NCI-H2171 (cell line): ENCODE data around the gene ZNF808.
A peak's percentile ranks its signal among the peaks of the same experiment; 100 is the strongest.
"Not testable (repeated sequence)": the region's sequence is repeated elsewhere in the genome, so short reads cannot be mapped to it uniquely, and the experiment has no call there.

Experiments
- DNase-seq: peaks from one replicate; lab custom pipeline; 2025; lab: John Stamatoyannopoulos, UW

ZNF808 gene

DNA sequence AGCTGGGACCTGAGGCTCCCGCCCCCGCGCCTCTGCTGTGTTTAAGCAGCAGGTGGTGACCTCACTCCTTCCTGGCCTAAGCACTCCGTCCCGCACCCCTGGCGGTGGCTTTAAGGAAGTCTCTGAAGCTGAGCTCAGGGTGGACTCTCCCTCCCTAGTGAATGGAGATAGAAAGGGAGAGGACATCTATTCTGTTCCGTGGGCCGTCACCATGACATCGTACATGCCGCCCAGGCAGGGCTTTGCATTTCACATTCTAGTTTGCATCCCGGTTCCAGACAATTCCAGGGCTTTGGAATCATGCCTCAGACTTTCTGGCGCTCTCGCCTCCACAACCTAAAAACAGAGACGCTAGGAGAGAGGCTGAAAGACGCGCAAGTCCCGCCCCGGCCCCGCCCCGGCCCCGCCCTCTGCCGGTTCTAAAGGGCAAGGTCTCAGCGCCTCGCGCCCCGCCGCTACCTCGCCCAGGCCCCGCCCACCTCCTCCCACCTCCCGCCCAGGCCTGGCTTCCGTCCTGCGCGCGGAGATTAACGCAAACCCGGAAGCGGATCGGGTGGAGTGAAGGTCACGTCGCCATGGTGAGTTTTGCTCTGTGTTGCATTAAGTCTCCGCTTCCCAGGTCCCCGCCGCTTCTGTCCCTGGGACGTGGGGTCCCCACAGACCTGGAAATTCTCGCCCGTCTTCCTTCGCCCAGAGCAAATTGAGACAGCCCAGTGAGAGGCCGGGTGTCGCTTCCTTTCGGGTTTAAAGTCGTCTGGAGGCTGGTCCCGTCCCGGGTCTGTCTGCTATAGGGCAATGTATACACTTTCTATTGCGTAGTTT, at the start of gene ZNF808:
ZNF808 (plus strand) TSS at position 535 of the 822 bp plus-strand sequence. CDS start 15,617 bp downstream, outside the sequence.
- DNase-seq: peak; percentile 86

DNA sequence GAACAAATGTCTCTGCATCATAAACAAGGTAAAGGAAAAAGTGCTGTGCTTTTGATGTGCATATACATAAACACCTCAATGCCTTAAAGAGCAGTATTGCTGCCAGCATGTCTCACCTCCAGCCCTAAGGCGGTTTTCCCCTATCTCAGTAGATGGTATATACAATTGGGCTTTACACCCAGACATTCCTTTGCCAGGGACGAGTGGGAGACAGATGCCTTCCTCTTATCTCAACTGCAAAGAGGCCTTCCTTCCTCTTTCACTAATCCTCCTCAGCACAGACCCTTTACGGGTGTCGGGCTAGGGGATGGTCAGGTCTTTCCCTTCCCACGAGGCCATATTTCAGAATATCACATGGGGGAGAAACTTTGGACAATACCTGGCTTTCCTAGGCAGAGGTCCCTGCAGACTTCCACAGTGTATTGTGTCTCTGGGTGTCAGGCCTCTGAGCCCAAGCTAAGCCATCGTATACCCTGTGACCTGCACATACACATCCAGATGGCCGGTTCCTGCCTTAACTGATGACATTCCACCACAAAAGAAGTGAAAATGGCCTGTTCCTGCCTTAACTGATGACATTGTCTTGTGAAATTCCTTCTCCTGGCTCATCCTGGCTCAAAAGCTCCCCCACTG, 43.2 kb upstream of the ZNF808 start:
- not testable (repeated sequence) for DNase-seq

DNA sequence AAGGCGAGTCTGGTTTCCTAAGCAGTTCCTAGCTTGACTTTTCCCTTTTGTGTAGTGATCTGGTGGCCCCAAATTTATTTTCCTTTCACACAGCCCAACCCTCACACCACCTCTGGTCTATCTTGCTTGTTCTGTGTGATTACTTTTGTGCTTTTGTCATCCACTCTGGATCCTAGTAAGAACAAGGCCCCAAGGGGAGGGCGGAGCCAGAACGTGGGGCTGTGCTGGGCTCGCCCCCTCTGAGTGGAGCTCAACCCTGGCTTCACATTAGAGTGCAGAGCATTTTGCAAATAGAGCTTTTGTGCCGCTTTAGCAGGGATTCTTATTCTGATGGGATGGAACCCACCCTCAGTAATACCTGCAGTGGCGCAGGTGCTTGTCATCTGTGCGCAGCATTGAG, 42.4 kb upstream of the ZNF808 start:
- DNase-seq: not testable (repeated sequence)

DNA sequence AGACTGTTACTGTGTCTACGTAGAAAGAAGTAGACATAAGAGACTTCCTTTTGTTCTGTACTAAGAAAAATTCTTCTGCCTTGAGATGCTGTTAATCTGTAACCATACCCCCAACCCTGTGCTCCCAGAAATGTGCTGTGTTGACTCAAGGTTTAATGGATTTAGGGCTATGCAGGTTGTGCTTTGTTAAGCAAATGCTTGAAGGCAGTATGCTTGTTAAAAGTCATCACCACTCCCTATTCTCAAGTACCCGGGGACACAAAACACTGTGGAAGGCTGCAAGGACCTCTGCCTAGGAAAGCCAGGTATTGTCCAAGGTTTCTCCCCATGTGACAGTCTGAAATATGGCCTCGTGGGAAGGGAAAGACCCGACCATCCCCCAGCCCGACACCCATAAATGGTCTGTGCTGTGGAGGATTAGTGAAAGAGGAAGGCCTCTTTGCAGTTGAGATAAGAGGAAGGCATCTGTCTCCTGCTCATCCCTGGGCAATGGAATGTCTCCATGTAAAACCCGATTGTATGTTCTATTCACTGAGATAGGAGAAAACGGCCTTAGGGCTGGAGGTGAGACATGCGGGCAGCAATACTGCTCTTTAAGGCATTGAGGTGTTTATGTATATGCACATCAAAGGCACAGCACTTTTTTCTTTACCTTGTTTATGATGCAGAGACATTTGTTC, 41.8 kb upstream of the ZNF808 start:
- not testable (repeated sequence) for DNase-seq

DNA sequence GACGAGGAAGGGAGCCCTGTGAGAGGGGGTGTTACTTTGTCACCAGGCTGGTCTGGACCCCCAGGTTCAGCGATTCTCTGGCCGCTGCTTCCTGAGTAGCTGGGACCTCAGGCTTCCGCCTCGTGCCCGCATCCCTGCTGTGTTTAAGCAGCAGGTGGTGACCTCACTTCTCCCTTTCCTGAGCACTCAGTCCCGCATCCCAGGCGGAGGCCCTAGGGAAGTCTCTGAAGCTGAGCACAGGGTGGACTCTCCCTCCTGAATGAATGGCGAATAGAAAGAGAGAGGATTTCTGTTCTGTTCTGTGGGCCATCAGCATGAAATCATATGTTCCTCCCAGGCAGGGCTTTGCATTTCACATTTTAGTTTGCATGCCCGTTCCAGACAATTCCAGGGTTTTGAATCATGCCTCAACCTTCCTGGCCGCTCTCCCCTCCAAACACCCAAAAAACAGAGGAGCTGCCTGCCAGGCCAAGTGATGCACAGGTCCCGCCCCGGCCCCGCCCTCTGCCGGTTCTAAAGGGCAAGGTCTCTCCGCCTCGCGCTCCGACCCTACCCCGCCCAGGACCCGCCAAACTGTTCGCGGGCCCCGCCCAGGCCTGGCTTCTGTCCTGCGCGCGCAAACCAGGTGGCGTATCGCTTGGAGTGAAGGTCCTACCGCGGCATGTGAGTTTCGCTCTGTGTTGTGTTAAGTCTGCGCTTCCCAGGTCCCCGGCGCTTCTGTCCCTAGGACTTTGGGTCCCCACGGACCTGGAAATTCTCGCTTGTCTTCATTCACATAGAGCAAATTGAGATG, 35.1 kb upstream of the ZNF808 start:
- no peak for DNase-seq

DNA sequence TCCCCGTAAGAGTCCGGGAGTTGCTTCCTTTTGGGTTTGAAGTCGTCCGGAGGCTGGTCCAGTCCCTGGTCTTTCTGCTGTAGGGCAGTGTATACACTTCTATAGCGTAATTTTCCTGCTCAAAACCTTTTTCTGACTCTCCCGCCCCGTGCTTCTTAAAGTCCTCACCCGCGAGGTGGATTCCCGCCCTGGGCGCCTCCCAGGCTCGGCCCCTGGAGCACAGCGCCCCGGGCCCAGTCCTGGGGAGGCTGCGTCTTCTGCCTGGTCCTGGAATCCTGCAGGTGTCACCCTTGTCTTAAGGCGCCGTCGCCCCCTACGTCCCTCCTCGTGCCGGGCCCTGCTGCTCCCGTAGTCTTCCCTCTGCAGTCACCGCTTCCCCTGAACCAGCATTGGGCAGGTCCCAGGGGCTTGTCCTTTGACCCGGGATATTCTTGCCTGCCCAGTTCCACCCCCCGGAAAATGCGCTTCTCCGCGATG, 34.4 kb upstream of the ZNF808 start:
- no peak for DNase-seq

DNA sequence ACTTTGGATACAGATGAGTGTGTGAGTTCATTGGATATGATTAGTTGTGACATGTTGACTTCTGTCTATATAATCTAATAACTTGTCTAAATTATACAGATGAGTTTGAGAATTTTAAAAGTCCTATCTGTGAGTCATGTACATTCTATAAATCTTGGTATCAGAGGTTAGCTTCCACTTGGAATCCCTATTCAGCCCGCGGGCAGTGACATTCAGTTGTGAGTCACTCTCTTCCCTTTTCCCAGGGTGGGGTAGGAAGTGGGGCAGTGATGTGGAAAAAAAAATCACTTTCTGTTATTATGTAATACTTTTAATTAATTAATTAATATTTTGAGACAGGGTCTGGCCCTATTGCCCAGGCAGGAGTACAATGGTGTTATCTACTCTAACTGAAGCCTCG, 33.0 kb upstream of the ZNF808 start:
- DNase-seq: no peak

DNA sequence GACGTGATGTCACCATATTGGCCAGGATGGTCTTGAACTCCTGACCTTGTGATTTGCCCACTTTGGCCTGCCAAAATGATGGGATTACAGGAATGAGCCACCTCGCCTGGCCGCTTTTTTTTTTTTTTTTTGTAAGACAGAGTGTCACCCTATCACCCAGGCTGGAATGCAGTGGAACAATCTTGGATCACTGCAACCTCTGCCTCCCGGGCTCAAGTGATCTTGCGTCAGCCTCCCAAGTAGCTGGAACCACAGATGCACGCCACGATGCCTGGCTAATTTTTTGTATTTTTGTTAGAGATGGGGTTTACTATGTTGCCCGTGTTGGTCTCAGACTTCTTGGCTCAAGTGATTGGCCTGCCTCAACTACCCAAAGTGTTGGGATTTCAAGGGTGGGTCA, 28.9 kb upstream of the ZNF808 start:
- DNase-seq: no peak

DNA sequence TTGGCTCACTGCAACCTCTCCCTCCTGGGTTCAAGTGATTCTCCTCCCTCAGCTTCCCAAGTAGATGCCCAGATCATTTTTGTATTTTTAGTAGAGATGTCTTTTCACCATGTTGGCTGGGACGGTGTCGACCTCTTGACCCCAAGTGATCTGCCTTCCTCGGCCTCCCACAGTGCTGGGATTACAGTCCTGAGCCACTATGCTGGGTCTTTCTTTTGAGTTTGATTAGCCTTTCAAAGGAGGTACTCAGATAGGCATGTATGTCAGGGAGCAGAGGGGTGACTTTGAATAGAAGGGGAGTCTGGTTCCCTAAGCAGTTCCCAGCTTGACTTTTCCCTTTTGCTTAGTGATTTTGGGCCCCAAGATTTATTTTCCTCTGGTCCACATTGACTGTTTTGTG, 27.0 kb upstream of the ZNF808 start:
- not testable (repeated sequence) for DNase-seq

DNA sequence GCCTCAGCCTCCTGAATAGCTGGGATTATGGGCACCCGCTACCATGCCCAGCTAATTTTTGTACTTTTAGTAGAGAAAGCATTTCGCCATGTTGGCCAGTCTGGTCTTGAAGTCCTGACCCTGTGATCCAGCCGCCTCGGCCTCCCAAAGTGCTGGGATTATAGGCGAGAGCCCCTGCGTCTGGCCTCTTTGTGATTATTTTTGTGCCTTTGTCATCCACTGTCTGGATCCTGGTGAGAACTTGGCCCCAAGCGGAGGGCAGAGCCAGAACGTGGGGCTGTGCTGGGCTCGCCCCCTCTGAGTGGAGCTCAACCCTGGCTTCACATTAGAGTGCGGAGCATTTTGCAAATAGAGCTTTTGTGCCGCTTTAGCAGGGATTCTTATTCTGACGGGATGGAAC, 26.5 kb upstream of the ZNF808 start:
- not testable (repeated sequence) for DNase-seq

DNA sequence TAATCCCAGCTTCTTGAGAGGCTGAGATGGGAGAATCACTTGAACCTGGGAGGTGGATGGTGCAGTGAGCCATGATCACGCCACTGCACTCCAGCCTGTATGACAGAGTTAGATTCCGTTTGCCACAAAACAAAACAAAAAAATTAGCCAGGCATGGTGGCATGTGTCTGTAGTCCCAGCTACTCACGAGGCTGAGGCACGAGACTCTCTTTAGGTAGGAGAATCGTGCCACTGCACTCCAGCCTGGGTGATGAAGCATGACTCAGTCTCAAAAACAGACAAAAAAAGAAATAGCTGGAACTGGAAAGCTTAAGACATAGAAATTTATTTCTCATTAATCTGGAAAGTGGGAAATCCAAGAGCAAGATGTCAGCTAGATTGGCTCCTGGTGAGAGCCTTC, 20.2 kb upstream of the ZNF808 start:
- no peak for DNase-seq

DNA sequence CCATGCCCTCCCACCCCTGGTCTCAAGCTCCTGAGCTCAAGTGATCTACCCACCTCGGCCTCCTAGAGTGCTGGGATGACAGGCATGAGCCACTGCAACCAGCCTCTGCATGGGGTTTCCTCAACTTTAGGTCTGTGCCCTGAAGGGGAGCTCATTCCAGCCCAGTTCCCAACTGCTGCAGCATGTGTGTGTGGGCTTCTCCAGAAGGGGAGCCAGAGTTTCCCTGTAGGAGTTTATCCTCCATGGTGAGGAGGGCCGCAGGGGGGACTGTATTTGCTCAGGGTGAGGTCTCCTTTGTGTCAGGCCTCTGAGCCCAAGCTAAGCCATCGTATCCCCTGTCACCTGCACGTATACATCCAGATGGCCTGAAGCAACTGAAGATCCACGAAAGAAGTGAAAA, 11.3 kb upstream of the ZNF808 start:
- DNase-seq: no peak

DNA sequence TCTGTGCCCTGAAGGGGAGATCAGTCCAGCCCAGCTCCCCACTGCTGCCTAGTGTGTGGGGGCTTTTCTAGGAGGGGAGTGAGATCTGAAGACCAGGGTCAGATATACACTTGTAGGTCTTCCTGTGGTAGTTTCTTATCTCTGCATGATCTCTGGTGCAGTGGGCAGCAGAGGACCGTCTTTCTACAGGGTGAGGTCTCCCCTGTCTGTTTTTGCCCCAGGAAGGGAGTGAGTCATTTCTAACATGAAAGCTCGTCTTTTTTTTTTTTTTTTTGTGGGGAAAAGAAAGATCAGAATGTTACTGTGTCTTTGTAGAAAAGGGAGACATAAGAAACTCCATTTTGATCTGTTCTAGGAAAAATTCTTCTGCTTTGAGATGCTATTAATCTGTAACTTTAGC, 8.8 kb upstream of the ZNF808 start:
- no peak for DNase-seq

DNA sequence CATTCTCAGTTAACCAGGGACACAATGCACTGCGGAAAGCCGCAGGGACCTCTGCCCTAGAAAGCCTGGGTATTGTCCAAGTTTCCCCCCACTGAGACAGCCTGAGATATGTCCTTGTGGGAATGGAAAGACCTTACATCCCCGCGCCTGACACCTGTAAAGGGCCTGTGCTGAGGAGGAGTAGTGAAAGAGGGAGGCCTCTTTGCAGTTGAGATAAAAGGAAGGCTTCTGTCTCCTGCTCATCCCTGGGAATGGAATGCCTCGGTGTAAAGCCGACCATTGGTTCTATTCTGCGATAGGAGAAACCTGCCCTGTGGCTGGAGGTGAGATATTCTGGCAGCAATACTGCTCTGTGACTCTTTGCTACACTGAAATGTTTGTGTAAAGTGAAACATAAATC, 8.3 kb upstream of the ZNF808 start:
- DNase-seq: not testable (repeated sequence)

DNA sequence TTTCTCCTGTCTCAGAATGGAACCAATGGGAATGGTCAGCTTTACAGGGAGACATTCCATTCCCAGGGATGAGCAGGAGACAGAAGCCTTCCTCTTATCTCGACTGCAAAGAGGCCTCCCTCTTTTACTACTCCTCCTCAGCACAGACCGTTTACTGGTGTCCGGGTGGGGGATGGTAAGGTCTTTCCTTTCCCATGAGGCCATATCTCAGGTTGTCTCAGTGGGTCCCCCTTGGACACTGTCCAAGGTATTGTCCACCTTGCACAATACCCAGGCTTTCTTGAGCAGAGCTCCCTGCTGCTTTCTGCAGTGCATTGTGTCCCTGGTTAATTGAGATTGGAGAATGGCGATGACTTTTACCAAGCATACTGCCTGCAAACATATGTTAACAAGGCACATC, 7.5 kb upstream of the ZNF808 start:
- no peak for DNase-seq

DNA sequence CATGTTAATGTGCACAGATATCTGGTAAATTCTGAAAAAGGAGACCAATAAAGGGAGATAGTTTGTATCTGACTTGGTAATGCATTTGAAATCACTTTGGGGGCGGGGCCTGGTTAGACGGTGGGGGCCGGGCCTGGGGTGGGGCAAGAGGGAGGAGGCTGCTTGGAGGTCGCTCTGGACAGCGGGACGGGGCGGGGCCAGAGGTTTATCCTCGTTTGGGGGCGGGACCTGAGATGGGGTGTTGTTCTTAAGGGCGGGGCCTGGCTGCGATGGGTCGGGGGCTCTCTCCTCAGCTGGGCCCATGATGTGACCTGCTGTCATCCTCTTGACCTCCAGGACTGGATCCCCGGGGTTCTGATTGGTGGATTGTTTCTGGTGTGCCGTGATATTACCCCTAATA, 4.9 kb upstream of the ZNF808 start:
- no peak for DNase-seq

DNA sequence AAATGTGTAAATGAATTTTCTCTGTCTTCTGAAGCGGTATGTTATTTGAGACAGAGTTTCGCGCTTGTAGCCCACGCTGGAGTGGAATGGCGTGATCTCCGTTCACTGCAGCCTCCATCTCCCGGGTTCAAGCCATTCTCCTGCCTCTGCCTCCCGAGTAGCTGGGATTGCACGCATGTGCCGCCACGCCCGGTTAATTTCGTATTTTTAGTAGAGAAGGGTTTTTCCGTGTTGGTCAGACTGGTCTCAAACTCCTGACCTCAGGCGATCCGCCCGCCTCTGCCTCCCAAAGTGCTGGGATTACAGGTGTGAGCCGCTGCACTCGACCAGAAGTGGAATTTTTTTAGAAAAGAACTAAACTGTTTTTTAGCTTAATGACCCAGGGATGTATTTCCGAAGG, 3.4 kb upstream of the ZNF808 start:
- no peak for DNase-seq

DNA sequence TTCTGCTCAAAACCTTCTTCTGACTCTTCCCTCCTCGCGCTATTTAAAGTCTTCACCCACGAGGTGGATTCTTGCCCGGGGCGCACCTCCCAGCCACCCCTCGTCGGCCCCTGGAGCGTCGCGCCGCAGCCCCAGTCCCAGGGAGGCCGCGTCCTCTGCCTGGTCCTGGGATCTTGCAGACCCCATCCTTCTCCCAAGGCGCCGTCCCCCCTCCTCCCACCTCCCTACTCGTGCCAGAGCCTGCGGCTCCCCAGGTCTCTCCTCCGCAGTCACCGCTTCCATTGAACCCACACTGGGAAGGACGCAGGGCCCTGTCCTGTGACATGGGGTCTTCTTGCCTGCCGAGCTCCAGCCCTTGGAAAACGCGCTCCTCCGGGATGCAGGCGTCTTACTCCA, 486 bp downstream of the ZNF808 start:
- DNase-seq: no peak

DNA sequence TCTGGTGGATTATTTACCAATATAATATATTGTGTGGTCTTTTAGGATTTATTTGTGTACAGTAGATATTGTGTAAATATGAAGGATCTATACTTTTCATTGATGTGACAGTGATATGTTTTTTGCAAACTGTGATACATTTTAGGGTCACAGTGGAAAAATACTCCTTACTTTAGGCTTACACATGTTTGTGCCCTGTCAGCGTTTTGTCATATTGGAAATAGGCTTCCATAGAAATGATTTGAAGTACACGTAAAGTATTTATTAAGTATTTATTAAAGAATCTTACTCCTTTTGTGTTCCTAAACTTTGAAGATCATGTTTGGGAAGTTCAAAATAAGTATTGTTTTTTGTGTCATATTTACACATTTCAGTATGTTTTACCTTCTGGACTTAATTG, 5.0 kb downstream of the ZNF808 start:
- DNase-seq: no peak

DNA sequence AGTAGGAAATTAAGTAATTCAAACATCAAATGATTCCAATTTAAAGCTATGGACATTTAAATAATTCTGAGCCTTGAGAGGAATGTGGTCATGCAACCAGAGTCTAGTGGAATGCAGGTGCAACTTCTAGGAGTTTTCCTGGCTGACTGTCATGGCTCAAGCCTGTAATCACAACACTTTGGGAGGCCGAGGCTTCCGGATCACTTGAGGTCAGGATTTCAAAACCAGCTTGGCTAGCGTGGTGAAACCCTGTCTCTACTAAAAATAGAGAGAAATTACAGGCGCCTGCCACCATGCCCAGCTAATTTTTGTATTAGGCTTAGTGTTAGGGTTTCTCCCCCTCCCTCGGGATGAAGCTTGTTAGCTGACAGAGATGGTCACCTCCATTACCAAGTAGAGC, 6.4 kb downstream of the ZNF808 start:
- no peak for DNase-seq

DNA sequence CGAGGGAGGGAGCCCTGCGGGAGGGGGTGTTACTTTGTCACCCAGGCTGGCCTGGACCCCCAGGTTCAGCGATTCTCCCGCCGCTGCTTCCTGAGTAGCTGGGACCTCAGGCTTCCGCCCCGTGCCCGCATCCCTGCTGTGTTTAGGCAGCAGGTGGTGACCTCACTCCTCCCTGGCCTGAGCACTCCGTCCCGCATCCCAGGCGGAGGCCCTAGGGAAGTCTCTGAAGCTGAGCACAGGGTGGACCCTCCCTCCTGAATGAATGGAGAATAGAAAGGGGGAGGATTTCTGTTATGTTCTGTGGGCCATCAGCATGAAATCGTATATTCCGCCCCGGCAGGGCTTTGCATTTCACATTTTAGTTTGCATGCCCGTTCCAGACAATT, 7.9 kb downstream of the ZNF808 start:
- not testable (repeated sequence) for DNase-seq

DNA sequence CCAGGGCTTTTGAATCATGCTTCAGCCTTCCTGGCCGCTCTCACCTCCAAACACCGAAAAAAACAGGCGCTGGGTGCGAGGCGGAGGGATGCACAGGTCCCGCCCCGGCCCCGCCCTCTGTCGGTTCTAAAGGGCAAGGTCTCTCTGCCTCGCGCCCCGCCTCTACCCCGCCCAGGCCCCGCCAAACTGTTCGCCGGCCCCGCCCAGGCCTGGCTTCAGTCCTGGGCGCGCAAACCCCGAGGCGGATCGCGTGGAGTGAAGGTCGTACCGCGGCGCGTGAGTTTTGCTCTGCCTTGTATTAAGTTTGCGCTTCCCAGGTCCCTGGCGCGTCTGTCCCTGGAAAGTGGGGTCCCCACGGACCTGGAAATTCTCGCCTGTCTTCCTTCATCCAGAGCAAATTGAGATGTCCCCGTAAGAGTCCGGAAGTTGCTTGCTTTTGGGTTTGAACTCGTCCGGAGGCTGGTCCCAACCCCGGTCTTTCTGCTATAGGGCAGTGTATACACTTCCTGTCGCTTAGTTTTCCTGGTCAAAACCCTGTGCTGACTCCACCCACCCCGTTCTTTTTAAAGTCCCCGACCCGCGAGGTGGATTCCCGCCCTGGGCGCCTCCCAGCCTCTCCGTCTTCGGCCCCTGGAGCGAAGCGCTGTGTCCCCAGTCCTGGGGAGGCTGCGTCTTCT, 8.4 kb downstream of the ZNF808 start:
- DNase-seq: no peak
